ENCODE data around the gene TEX9. TPM values are rescaled to one million over a fixed set of nuclear protein-coding genes. Genes with fewer than 3 reads are reported as not detected.

Gene TEX9
- polyA plus RNA-seq, 3 donors = 1.0 to 1.7 (median 1.0) TPM

DNA sequence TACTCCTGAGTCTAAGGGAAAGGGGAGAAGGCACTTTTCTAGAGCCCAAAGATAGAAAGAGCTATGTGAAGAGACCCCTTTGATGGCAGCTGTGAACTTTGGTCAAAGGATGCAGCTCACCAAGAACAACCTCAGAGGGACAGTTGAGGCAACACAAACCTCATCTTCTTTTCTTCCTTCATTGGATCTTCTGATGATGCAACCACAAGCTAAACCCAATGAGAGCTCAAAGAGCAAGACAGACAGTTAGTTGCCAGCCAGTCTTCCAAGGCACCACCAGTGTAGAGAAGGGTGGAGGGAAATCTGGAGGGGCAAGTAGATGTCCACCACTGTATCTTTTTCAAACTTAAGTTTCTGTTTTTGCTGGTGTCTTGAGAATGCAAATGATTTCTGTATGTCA is 110.1 kb downstream of the TEX9 start:
- H3K27ac ChIP-seq (ENCODE audit: low read depth, low read length) = no peak overlapping the region

Other genes with a start within 250 kb of the TEX9 start
- 1 to 10 TPM; 1.1 to 1.8 (median 1.8) TPM for gene RFX7, start 121.5 kb upstream of the TEX9 start, polyA plus RNA-seq
- 1 to 10 TPM in 1 of 3 donors, under 1 TPM in 2; 0.85 to 5.8 (median 0.92) TPM for gene MNS1, start 99.7 kb downstream of the TEX9 start, polyA plus RNA-seq